Smooth muscle cell (in vitro differentiated cells): ENCODE measurements around the gene H2BK1. TPM values are rescaled to one million over a fixed set of nuclear protein-coding genes. Genes with fewer than 3 reads are reported as not detected.
A peak's percentile ranks its signal among the peaks of the same experiment; 100 is the strongest.

Source experiments
- DNase-seq: peaks from one replicate; lab custom pipeline; 2025; ENCODE audit not compliant: unreplicated experiment; lab: John Stamatoyannopoulos, UW
- H2AFZ ChIP-seq: fragments of 200-600 bp; sonication (generic); 2 replicates; pipeline ENCODE4 v1.6.0; 2016; ENCODE audit warnings: antibody characterized with exemption, low read depth, mild to moderate bottlenecking
- H3F3A ChIP-seq: fragments of 200-600 bp; sonication (generic); 2 replicates; pipeline ENCODE4 v1.6.0; 2017; ENCODE audit warnings: antibody characterized with exemption, low read depth
- H3K27ac ChIP-seq: fragments of 200-600 bp; sonication (generic); 2 replicates; pipeline ENCODE4 v1.5.1; 2016; ENCODE audit warnings: low read depth, mild to moderate bottlenecking
- H3K27me3 ChIP-seq: fragments of 200-600 bp; sonication (generic); 2 replicates; pipeline ENCODE4 v1.6.1; 2016; ENCODE audit warnings: low read depth, mild to moderate bottlenecking
- H3K36me3 ChIP-seq: fragments of 200-600 bp; sonication (generic); 2 replicates; pipeline ENCODE4 v1.5.1; 2016; ENCODE audit warnings: low read depth
- H3K4me1 ChIP-seq: fragments of 200-600 bp; sonication (generic); 2 replicates; pipeline ENCODE4 v1.5.1; 2016; ENCODE audit warnings: low read depth
- H3K4me2 ChIP-seq: fragments of 200-600 bp; sonication (generic); 2 replicates; pipeline ENCODE4 v1.6.0; 2016; ENCODE audit warnings: mild to moderate bottlenecking
- H3K4me3 ChIP-seq: fragments of 200-600 bp; sonication (generic); 2 replicates; pipeline ENCODE4 v1.5.1; 2016; ENCODE audit warnings: mild to moderate bottlenecking
- H3K79me2 ChIP-seq: fragments of 200-600 bp; sonication (generic); 2 replicates; pipeline ENCODE4 v1.6.0; 2016; ENCODE audit warnings: low read depth, mild to moderate bottlenecking
- H3K9ac ChIP-seq: fragments of 200-600 bp; sonication (generic); 2 replicates; pipeline ENCODE4 v1.6.0; 2016; ENCODE audit warnings: low read depth
- H3K9me3 ChIP-seq: fragments of 200-600 bp; sonication (generic); replicated peaks from 2 replicates; pipeline ENCODE4 v1.5.1; 2016; ENCODE audit warnings: low read depth
- H4K20me1 ChIP-seq: fragments of 200-600 bp; sonication (generic); 2 replicates; pipeline ENCODE4 v1.6.0; 2016; ENCODE audit warnings: low read depth
- WGBS: methylation state at CpG from one replicate; pipeline ENCODE4 v1.1.7; 2016; ENCODE audit warnings: low lambda C conversion rate; 5-methylcytosine and 5-hydroxymethylcytosine counted together
- polyA plus RNA-seq: library from polyadenylated mRNA; unstranded; fragments of >200 nt; fragmentation: Nextera tagmentation; extraction: Ambion mirVana; gene quantifications from 2 replicates; pipeline ENCODE4 v1.2.1, GENCODE V29; 2016
- total RNA-seq: library from RNA; depleted of rRNA; stranded (reverse); fragments of >200 nt; gene quantifications from 2 replicates; pipeline ENCODE4 v1.2.3, GENCODE V29; 2014
- TF ChIP-seq, protein P1 (sequence below): fragments of 200-600 bp; sonication (generic); IDR thresholded peaks from 2 replicates; pipeline ENCODE4 v1.5.1; 2017; ENCODE audit warnings: borderline replicate concordance, mild to moderate bottlenecking, antibody characterized with exemption; ENCODE audit not compliant: insufficient read depth, poor library complexity, severe bottlenecking

The H2BK1 gene
- total and polyA plus RNA-seq, 2 experiments from 2014 or later, result not detected

DNA sequence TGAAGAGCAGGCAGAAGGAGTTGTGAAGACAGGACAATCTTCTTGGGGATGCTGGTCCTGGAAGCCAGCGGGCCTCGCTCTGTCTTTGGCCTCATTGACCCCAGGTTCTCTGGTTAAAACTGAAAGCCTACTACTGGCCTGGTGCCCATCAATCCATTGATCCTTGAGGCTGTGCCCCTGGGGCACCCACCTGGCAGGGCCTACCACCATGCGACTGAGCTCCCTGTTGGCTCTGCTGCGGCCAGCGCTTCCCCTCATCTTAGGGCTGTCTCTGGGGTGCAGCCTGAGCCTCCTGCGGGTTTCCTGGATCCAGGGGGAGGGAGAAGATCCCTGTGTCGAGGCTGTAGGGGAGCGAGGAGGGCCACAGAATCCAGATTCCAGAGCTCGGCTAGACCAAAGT lies 23.5 kb upstream of the H2BK1 start:
- no peak overlapping the region for H2AFZ ChIP-seq
- H3K27ac ChIP-seq, result peak overlapping the region; percentile 64
- no peak for DNase-seq
- H3K9ac ChIP-seq, result peak overlapping the region; percentile 48
- peaks cover 16% of the 10 kb centered on the region for H3K4me1 ChIP-seq
- TF ChIP-seq, protein P1, sequence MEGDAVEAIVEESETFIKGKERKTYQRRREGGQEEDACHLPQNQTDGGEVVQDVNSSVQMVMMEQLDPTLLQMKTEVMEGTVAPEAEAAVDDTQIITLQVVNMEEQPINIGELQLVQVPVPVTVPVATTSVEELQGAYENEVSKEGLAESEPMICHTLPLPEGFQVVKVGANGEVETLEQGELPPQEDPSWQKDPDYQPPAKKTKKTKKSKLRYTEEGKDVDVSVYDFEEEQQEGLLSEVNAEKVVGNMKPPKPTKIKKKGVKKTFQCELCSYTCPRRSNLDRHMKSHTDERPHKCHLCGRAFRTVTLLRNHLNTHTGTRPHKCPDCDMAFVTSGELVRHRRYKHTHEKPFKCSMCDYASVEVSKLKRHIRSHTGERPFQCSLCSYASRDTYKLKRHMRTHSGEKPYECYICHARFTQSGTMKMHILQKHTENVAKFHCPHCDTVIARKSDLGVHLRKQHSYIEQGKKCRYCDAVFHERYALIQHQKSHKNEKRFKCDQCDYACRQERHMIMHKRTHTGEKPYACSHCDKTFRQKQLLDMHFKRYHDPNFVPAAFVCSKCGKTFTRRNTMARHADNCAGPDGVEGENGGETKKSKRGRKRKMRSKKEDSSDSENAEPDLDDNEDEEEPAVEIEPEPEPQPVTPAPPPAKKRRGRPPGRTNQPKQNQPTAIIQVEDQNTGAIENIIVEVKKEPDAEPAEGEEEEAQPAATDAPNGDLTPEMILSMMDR, result no peak
- H3K79me2 ChIP-seq, result peaks cover 44% of the 10 kb centered on the region
- no peaks in the 10 kb centered on the region for H3K27me3 ChIP-seq
- H4K20me1 ChIP-seq, result peaks cover 57% of the 10 kb centered on the region
- 97% methylated on average over 9 of the region's 9 CpGs for WGBS
- H3K9me3 ChIP-seq, result no peaks in the 10 kb centered on the region
- H3K4me2 ChIP-seq, result peak overlapping the region; percentile 85
- H3F3A ChIP-seq, result no peaks in the 10 kb centered on the region
- H3K4me3 ChIP-seq, result peak overlapping the region; percentile 81
- no peaks in the 10 kb centered on the region for H3K36me3 ChIP-seq

- Histone ChIP-seq H3K27ac (peak overlapping the region; percentile 80), H3K4me1 (peaks cover 20% of the 10 kb centered on the region), H3F3A (no peaks in the 10 kb centered on the region), H3K9me3 (no peaks in the 10 kb centered on the region), H3K9ac (peak overlapping the region; percentile 91), H2AFZ (no peak overlapping the region), H4K20me1 (peaks cover 50% of the 10 kb centered on the region), H3K4me2 (peak overlapping the region; percentile 85), H3K4me3 (peak overlapping the region; percentile 81), H3K79me2 (peaks cover 43% of the 10 kb centered on the region), H3K27me3 (no peaks in the 10 kb centered on the region), H3K36me3 (no peaks in the 10 kb centered on the region)
- no peak for DNase-seq
- TF ChIP-seq, protein P1, result no peak
- 14% methylated on average over 36 of the region's 36 CpGs for WGBS
Observed at GRCh38 chr7:151232917-151233701, 22.8 kb upstream of the H2BK1 start.

DNA sequence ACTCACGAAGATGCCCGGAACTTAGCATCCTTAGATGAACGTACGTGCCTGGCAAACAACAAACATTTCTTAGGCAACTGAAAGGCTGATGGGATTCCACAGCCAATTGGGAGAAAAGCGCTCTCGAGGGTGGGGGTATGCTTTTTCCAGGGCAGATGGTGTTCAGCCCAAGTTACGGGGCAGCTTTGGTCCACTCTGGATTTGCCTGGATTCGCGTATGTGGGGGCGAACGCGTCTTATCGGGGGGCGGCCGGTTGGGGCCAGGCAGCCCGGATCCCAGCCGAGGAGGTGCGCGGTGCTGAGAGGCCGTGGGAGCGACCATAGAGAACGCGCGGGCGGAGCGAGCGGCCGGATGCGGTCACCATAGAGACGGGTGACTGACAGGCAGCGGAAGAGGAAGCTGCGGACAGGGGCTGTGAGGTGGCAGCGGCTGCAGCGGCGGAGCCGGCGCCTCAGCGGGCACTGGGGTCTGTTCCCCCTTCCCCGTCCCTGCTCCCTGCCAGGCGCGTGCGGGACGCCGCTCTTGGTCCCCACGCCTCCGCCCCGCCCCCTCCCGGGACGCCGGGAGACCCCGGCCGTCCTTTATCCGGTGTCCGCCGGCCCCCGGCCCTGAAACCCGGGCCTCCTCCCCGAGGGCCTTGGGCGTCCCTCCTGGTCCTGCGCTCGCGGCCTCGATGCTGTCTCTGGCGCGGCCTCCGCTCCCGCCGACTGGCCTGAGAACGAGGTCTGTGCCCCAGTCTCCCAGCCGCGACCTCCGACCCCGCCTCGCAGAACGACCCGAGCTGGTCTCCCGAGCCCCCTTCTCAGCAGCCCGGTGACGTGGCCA lies 22.0 kb upstream of the H2BK1 start, which contains the start of gene CHPF2:
TSS of gene CHPF2 (plus strand) at position 393 of the 826 bp plus-strand sequence. CDS start 1,529 bp downstream, outside the sequence.
- Histone ChIP-seq H4K20me1 (peaks cover 42% of the 10 kb centered on the region), H3K9ac (peak within 1 kb of the TSS; percentile 91), H3K27ac (peak within 1 kb of the TSS; percentile 80), H3K4me2 (peak within 1 kb of the TSS; percentile 85), H3K79me2 (peaks cover 43% of the 10 kb centered on the region), H2AFZ (peak within 1 kb of the TSS; percentile 59), H3K36me3 (no peaks in the 10 kb centered on the region), H3K4me3 (peak within 1 kb of the TSS; percentile 81), H3K27me3 (no peaks in the 10 kb centered on the region), H3F3A (no peaks in the 10 kb centered on the region), H3K9me3 (no peaks in the 10 kb centered on the region), H3K4me1 (peaks cover 25% of the 10 kb centered on the region)
- TF ChIP-seq, protein P1, result no peak
- under 1% methylated on average over 67 of the region's 79 CpGs for WGBS
- peak; percentile 48 for DNase-seq
